ENCODE data around the gene ZBTB7C. TPM values are rescaled to one million over a fixed set of nuclear protein-coding genes. Genes with fewer than 3 reads are reported as not detected.

ZBTB7C gene
- total and polyA plus RNA-seq, 9 of the 15 experiments (the other 6 are each of a cell fraction or from before 2014, with no cell fraction given): not detected

- no TSS peak for BruUV-seq (replicated peaks)
- Histone ChIP-seq H4K20me1 (replicated peaks; ENCODE audit: control insufficient read depth, insufficient read depth, low read length) (no peaks in the 10 kb centered on the region), H2AFZ (ENCODE audit: low read depth, low read length) (no peak overlapping the region), H3K4me2 (ENCODE audit: insufficient read depth, low read length) (no peak overlapping the region), H3K4me3 (no peak overlapping the region), H3K4me1 (replicated peaks in 1 of 2; ENCODE audit: control insufficient read depth in 2 of 2, insufficient read depth in 2 of 2, low read length in 2 of 2) (no peaks in the 10 kb centered on the region), H3K27me3 (ENCODE audit: control insufficient read depth in 2 of 2, insufficient read depth in 2 of 2, low read length in 2 of 2) (no peaks in the 10 kb centered on the region; a peak in 1 of 5 replicates), H3K79me2 (ENCODE audit: control insufficient read depth, insufficient read depth, low read length) (no peaks in the 10 kb centered on the region), H3K36me3 (ENCODE audit: control insufficient read depth, insufficient read depth, low read length) (no peaks in the 10 kb centered on the region), H3K9me3 (replicated peaks; ENCODE audit: control insufficient read depth, insufficient read depth, low read depth, low read length) (no peaks in the 10 kb centered on the region), H3K9me1 (ENCODE audit: control insufficient read depth, insufficient read depth, low read length) (no peaks in the 10 kb centered on the region), H3K9ac (ENCODE audit: insufficient read depth in 1 of 2, low read depth in 2 of 2, low read length in 2 of 2) (no peak overlapping the region), H3K27ac (ENCODE audit: extremely low read depth, low read depth, low read length) (no peak overlapping the region)
- POLR2A ChIA-PET: interaction anchor here (0.8 to 1.4 kb wide), 2 partner anchors 9 to 38 kb away, joined by 3 to 5 read pairs; no protein-coding TSS in a partner anchor
- CTCF ChIA-PET (ENCODE audit: low intra/inter-chr PET ratio): no interaction called here
- no peak for TF ChIP-seq UBTF (IDR thresholded peaks at IDR 0.05; ENCODE audit: borderline replicate concordance in 1 of 2, low read depth in 2 of 2, low read length in 2 of 2)
- no peak for TF ChIP-seq CCNT2 (IDR thresholded peaks at IDR 0.05; ENCODE audit: borderline replicate concordance, extremely low read depth, insufficient read length, low read depth, low read length)
- TF ChIP-seq XRCC3 (IDR thresholded peaks at IDR 0.05): no peak
- TF ChIP-seq MXD1 (CRISPR knock-in tag; IDR thresholded peaks at IDR 0.05; ENCODE audit: borderline replicate concordance, poor library complexity, severe bottlenecking): no peak
- no peak for TF ChIP-seq BRD9 (IDR thresholded peaks at IDR 0.05; ENCODE audit: low read depth, partially characterized antibody)
- no peak for TF ChIP-seq ID3 (CRISPR knock-in tag; IDR thresholded peaks at IDR 0.05)
- TF ChIP-seq ID3 (tag; IDR thresholded peaks at IDR 0.05): no peak
- no peak for TF ChIP-seq ARID1B (IDR thresholded peaks at IDR 0.05)
- TF ChIP-seq FOSL1 (tag; conservative IDR thresholded peaks at IDR 0.05): no peak
- no peak for TF ChIP-seq GATA2 (CRISPR knock-in tag; IDR thresholded peaks at IDR 0.05)
- no peak for TF ChIP-seq ZNF354B (CRISPR knock-in tag; IDR thresholded peaks at IDR 0.05)
- TF ChIP-seq ARID2 (IDR thresholded peaks at IDR 0.05): no peak
- no peak for ATAC-seq
- no peak for FAIRE-seq
- intact Hi-C loops (cut with micrococcal nuclease): no loop called here
- in situ Hi-C loops (cut with MboI): no loop called here
- DNase-seq (ENCODE audit: extremely low read depth in 1 of 4, low spot score in 3 of 4): no peak
- 18% methylated on average over 8 of the region's 9 CpGs for WGBS (ENCODE audit: insufficient coverage, low coverage, missing lambda C conversion rate)
Observed at GRCh38 chr18:48213791-48214190, 195.4 kb downstream of the ZBTB7C start.

Measured in K562 (cell line).